H1 (cell line): Measurements from ENCODE around the gene PRKACA. TPM values are rescaled to one million over a fixed set of nuclear protein-coding genes. Genes with fewer than 3 reads are reported as not detected.

Experiments used
- NRF1 ChIP-seq: IDR thresholded peaks from 2 replicates; pipeline ENCODE4 v1.6.1; 2011; ENCODE audit warnings: mild to moderate bottlenecking, low read depth, low read length, improper control_type of control experiment
- RNF2 ChIP-seq: fragments of 200-900, 300-1000 bp; sonication (generic); IDR thresholded peaks from 2 replicates; pipeline ENCODE4 v1.7.1; 2016; ENCODE audit warnings: borderline replicate concordance, low read depth, mild to moderate bottlenecking, antibody characterized with exemption, low read length; ENCODE audit not compliant: poor library complexity, severe bottlenecking; ENCODE audit errors: missing control alignments
- SIX5 ChIP-seq: IDR thresholded peaks from 2 replicates; pipeline ENCODE4 v1.6.1; 2011; ENCODE audit warnings: mild to moderate bottlenecking, low read depth, low read length
- polyA plus RNA-seq, 7 experiments: library from polyadenylated mRNA; depleted of rRNA in 3 of 7; stranded (reverse) in 5 of 7; unstranded in 2 of 7; fragments of >200 nt in 5 of 7; fragments of 200-250 nt in 2 of 7; gene quantifications; 1 replicate in 5 of 7; 2 replicates in 1 of 7; 4 replicates in 1 of 7; pipeline versions ENCODE4 v1.2.1 to v1.2.3, GENCODE V29; 2011 to 2013; ENCODE audit warnings: missing spikeins in 2 of 7, mixed read lengths in 2 of 7
- total RNA-seq: library from RNA; stranded (reverse); fragmentation: NEBNext Ultra II Directional; extraction: Animal tissue kit (Norgen Biotek cat#: 25700); gene quantifications from 2 replicates; pipeline ENCODE4 v1.2.1, GENCODE V29; 2021

PRKACA gene
- total and polyA plus RNA-seq, 2 of the 8 experiments (the other 6 are each of a cell fraction or from before 2014, with no cell fraction given), result 14.2 to 48.2 TPM

- TF ChIP-seq RNF2 (no peak), SIX5 (no peak), NRF1 (no peak)
- TF ChIP-seq, all 59 proteins: peak for 0
Observed at GRCh38 chr19:14141041-14141440, 23.5 kb upstream of the PRKACA start (continued).
